WTC11 (cell line): ENCODE data around the gene MDN1. TPM values are rescaled to one million over a fixed set of nuclear protein-coding genes. Genes with fewer than 3 reads are reported as not detected.

Experiments
- ATAC-seq: fragments of 200-7000 bp; cut with Tn5 transposase; 2 replicates; pipeline ENCODE4 v1.10.0; 2021; ENCODE audit warnings: mild to moderate bottlenecking, moderate library complexity
- CTCF ChIA-PET: fragments of 300-600 bp; sonication (Branson Sonifier 250); formaldehyde crosslinking; loops from one replicate; lab custom pipeline; 2021; ENCODE audit warnings: antibody characterized with exemption; lab: Charles Lee
- POLR2A ChIA-PET: fragments of 350-600 bp; sonication (Branson Sonifier 250); formaldehyde crosslinking; loops from one replicate; lab custom pipeline; 2021; ENCODE audit warnings: antibody characterized with exemption; lab: Charles Lee
- DNase-seq: peaks from one replicate; pipeline ENCODE4 v3.0.0; 2021; ENCODE audit warnings: low spot score
- H3K27ac Mint-ChIP-seq: 2 replicates; pipeline ENCODE4 v1.8.0; 2021; ENCODE audit warnings: mixed read lengths
- H3K27me3 Mint-ChIP-seq: 2 replicates; pipeline ENCODE4 v1.8.0; 2021; ENCODE audit warnings: low read depth, mild to moderate bottlenecking, moderate library complexity, mixed read lengths
- H3K36me3 Mint-ChIP-seq: 2 replicates; pipeline ENCODE4 v1.8.0; 2021; ENCODE audit warnings: mixed read lengths
- H3K4me1 Mint-ChIP-seq: 2 replicates; pipeline ENCODE4 v1.8.0; 2022; ENCODE audit warnings: mixed read lengths
- H3K4me3 Mint-ChIP-seq: 2 replicates; pipeline ENCODE4 v1.8.0; 2021; ENCODE audit warnings: mild to moderate bottlenecking, moderate library complexity, mixed read lengths
- H3K9me3 Mint-ChIP-seq: 2 replicates; pipeline ENCODE4 v1.8.0; 2021; ENCODE audit warnings: mixed read lengths
- ATF1 ChIP-seq: sonication (generic); formaldehyde crosslinking; IDR thresholded peaks from 2 replicates; pipeline ENCODE4 v1.8.1; 2023; ENCODE audit warnings: mild to moderate bottlenecking, moderate library complexity, missing genetic modification reagents
- CBFB ChIP-seq: sonication (generic); formaldehyde crosslinking; IDR thresholded peaks from 2 replicates; pipeline ENCODE4 v1.8.1; 2022; ENCODE audit warnings: mild to moderate bottlenecking, low read depth, missing genetic modification reagents
- FOXP1 ChIP-seq: sonication (generic); formaldehyde crosslinking; IDR thresholded peaks from 2 replicates; pipeline ENCODE4 v1.8.0; 2022; ENCODE audit warnings: missing genetic modification reagents, mild to moderate bottlenecking, moderate library complexity, borderline replicate concordance
- GRHL2 ChIP-seq: fragments of 250-450 bp; sonication (Bioruptor Pico); IDR thresholded peaks from 2 replicates; pipeline ENCODE4 v1.8.0; 2022; ENCODE audit warnings: mild to moderate bottlenecking, moderate library complexity; ENCODE audit not compliant: insufficient replicate concordance, severe bottlenecking
- NFE2L1 ChIP-seq: sonication (generic); formaldehyde crosslinking; IDR thresholded peaks from 2 replicates; pipeline ENCODE4 v1.8.1; 2023; ENCODE audit warnings: missing genetic modification reagents
- NFYB ChIP-seq: sonication (generic); formaldehyde crosslinking; conservative IDR thresholded peaks from 2 replicates; pipeline ENCODE4 v1.8.0; 2022; ENCODE audit warnings: low read depth, missing genetic modification reagents
- OVOL2 ChIP-seq: fragments of 250-450 bp; sonication (Bioruptor Pico); IDR thresholded peaks from 2 replicates; pipeline ENCODE4 v1.9.0; 2021; ENCODE audit warnings: mild to moderate bottlenecking, borderline replicate concordance
- SP1 ChIP-seq: sonication (generic); formaldehyde crosslinking; conservative IDR thresholded peaks from 2 replicates; pipeline ENCODE4 v1.8.1; 2022; ENCODE audit warnings: missing genetic modification reagents
- ZNF121 ChIP-seq: sonication (generic); formaldehyde crosslinking; IDR thresholded peaks from 2 replicates; pipeline ENCODE4 v1.8.0; 2023; ENCODE audit warnings: missing genetic modification reagents
- ZNF138 ChIP-seq: sonication (generic); formaldehyde crosslinking; conservative IDR thresholded peaks from 2 replicates; pipeline ENCODE4 v1.8.1; 2022; ENCODE audit warnings: mild to moderate bottlenecking, moderate library complexity, missing genetic modification reagents
- ZNF317 ChIP-seq: sonication (generic); formaldehyde crosslinking; IDR thresholded peaks from 2 replicates; pipeline ENCODE4 v1.8.1; 2023; ENCODE audit warnings: low read depth, mild to moderate bottlenecking, moderate library complexity, missing genetic modification reagents, borderline replicate concordance
- ZNF671 ChIP-seq: fragments of 250-450 bp; sonication (Bioruptor Pico); IDR thresholded peaks from 2 replicates; pipeline ENCODE4 v1.8.0; 2021; ENCODE audit warnings: mild to moderate bottlenecking
- total RNA-seq: library from RNA; stranded (reverse); gene quantifications from 3 replicates; pipeline ENCODE4 v1.2.3, GENCODE V29; 2021
- TF ChIP-seq, protein P1 (sequence below): sonication (generic); formaldehyde crosslinking; IDR thresholded peaks from 2 replicates; pipeline ENCODE4 v1.8.1; 2022; ENCODE audit warnings: low read depth, missing genetic modification reagents, borderline replicate concordance
- TF ChIP-seq, protein P2 (sequence below): sonication (generic); formaldehyde crosslinking; conservative IDR thresholded peaks from 2 replicates; pipeline ENCODE4 v1.8.1; 2023; ENCODE audit warnings: mild to moderate bottlenecking, low read depth, missing genetic modification reagents, moderate library complexity
- TF ChIP-seq, protein P3 (sequence below): sonication (generic); formaldehyde crosslinking; IDR thresholded peaks from 2 replicates; pipeline ENCODE4 v1.8.1; 2022; ENCODE audit warnings: mild to moderate bottlenecking, moderate library complexity, missing genetic modification reagents
- TF ChIP-seq, protein P4 (sequence below): fragments of 250-450 bp; sonication (Bioruptor Pico); IDR thresholded peaks from 2 replicates; pipeline ENCODE4 v1.9.0; 2021; ENCODE audit warnings: mild to moderate bottlenecking, borderline replicate concordance
- TF ChIP-seq, protein P5 (sequence below): fragments of 250-450 bp; sonication (Bioruptor Pico); IDR thresholded peaks from 2 replicates; pipeline ENCODE4 v1.9.0; 2021; ENCODE audit warnings: moderate library complexity, mild to moderate bottlenecking, inconsistent platforms, borderline replicate concordance
- TF ChIP-seq, protein P6 (sequence below): fragments of 250-450 bp; sonication (Bioruptor Pico); IDR thresholded peaks from 2 replicates; pipeline ENCODE4 v2.1.2; 2022; ENCODE audit warnings: mild to moderate bottlenecking, moderate library complexity
- TF ChIP-seq, protein P7 (sequence below): fragments of 250-450 bp; sonication (Bioruptor Pico); IDR thresholded peaks from 2 replicates; pipeline ENCODE4 v1.8.0; 2021; ENCODE audit warnings: mild to moderate bottlenecking

The MDN1 gene
- total RNA-seq, 1 experiment from 2014 or later, result 195 TPM

DNA sequence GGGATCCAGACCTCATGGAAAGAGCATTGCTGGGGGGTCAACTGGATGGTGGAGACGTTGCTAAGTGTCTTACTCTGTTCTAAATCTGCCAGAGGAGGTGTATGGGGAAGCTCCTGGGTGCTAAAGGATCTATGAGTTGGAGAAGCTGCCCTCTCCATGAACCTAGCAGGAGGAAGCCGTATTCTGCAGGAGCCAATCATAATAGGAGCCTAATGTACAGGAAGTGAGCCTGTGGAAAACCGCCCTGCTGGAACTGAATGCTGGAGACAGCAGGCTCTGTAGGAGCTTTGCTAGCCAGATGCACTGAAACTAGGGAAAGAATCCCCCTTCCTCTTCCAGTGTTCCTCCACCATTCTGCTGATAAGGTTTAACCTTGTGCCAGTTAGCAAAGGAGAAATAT is 20.9 kb upstream of the MDN1 start:
- no peak for DNase-seq
- CTCF ChIA-PET, result interaction anchor here (0.8 to 0.9 kb wide), 3 partner anchors 11 to 100 kb away, joined by 3 to 5 read pairs (median 4); partner anchors contain the start of gene MDN1
- POLR2A ChIA-PET, result interaction anchor here (0.7 kb wide), 1 partner anchor 11 kb away, joined by 3 read pairs; no protein-coding TSS in a partner anchor
- H3K9me3 Mint-ChIP-seq, result no peaks in the 10 kb centered on the region
- TF ChIP-seq NFE2L1 (CRISPR knock-in tag) (no peak), OVOL2 (no peak), ZNF121 (CRISPR knock-in tag) (no peak), ATF1 (CRISPR knock-in tag) (no peak)
- TF ChIP-seq, protein P1, sequence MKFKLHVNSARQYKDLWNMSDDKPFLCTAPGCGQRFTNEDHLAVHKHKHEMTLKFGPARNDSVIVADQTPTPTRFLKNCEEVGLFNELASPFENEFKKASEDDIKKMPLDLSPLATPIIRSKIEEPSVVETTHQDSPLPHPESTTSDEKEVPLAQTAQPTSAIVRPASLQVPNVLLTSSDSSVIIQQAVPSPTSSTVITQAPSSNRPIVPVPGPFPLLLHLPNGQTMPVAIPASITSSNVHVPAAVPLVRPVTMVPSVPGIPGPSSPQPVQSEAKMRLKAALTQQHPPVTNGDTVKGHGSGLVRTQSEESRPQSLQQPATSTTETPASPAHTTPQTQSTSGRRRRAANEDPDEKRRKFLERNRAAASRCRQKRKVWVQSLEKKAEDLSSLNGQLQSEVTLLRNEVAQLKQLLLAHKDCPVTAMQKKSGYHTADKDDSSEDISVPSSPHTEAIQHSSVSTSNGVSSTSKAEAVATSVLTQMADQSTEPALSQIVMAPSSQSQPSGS (CRISPR knock-in tag), result no peak
- TF ChIP-seq, protein P2, sequence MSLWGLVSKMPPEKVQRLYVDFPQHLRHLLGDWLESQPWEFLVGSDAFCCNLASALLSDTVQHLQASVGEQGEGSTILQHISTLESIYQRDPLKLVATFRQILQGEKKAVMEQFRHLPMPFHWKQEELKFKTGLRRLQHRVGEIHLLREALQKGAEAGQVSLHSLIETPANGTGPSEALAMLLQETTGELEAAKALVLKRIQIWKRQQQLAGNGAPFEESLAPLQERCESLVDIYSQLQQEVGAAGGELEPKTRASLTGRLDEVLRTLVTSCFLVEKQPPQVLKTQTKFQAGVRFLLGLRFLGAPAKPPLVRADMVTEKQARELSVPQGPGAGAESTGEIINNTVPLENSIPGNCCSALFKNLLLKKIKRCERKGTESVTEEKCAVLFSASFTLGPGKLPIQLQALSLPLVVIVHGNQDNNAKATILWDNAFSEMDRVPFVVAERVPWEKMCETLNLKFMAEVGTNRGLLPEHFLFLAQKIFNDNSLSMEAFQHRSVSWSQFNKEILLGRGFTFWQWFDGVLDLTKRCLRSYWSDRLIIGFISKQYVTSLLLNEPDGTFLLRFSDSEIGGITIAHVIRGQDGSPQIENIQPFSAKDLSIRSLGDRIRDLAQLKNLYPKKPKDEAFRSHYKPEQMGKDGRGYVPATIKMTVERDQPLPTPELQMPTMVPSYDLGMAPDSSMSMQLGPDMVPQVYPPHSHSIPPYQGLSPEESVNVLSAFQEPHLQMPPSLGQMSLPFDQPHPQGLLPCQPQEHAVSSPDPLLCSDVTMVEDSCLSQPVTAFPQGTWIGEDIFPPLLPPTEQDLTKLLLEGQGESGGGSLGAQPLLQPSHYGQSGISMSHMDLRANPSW, result no peak
- TF ChIP-seq, protein P3, sequence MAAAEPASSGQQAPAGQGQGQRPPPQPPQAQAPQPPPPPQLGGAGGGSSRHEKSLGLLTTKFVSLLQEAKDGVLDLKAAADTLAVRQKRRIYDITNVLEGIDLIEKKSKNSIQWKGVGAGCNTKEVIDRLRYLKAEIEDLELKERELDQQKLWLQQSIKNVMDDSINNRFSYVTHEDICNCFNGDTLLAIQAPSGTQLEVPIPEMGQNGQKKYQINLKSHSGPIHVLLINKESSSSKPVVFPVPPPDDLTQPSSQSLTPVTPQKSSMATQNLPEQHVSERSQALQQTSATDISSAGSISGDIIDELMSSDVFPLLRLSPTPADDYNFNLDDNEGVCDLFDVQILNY (CRISPR knock-in tag), result no peak
- TF ChIP-seq, protein P4, sequence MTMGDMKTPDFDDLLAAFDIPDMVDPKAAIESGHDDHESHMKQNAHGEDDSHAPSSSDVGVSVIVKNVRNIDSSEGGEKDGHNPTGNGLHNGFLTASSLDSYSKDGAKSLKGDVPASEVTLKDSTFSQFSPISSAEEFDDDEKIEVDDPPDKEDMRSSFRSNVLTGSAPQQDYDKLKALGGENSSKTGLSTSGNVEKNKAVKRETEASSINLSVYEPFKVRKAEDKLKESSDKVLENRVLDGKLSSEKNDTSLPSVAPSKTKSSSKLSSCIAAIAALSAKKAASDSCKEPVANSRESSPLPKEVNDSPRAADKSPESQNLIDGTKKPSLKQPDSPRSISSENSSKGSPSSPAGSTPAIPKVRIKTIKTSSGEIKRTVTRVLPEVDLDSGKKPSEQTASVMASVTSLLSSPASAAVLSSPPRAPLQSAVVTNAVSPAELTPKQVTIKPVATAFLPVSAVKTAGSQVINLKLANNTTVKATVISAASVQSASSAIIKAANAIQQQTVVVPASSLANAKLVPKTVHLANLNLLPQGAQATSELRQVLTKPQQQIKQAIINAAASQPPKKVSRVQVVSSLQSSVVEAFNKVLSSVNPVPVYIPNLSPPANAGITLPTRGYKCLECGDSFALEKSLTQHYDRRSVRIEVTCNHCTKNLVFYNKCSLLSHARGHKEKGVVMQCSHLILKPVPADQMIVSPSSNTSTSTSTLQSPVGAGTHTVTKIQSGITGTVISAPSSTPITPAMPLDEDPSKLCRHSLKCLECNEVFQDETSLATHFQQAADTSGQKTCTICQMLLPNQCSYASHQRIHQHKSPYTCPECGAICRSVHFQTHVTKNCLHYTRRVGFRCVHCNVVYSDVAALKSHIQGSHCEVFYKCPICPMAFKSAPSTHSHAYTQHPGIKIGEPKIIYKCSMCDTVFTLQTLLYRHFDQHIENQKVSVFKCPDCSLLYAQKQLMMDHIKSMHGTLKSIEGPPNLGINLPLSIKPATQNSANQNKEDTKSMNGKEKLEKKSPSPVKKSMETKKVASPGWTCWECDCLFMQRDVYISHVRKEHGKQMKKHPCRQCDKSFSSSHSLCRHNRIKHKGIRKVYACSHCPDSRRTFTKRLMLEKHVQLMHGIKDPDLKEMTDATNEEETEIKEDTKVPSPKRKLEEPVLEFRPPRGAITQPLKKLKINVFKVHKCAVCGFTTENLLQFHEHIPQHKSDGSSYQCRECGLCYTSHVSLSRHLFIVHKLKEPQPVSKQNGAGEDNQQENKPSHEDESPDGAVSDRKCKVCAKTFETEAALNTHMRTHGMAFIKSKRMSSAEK (CRISPR knock-in tag), result no peak
- no peaks in the 10 kb centered on the region; the same call in 1 of the 2 replicates for H3K27me3 Mint-ChIP-seq
- peaks cover 23% of the 10 kb centered on the region for H3K36me3 Mint-ChIP-seq
- no peak; the same call in none of the 2 replicates for ATAC-seq
- H3K4me3 Mint-ChIP-seq, result no peak overlapping the region
- no peak overlapping the region for H3K27ac Mint-ChIP-seq
- peaks cover 7% of the 10 kb centered on the region for H3K4me1 Mint-ChIP-seq

DNA sequence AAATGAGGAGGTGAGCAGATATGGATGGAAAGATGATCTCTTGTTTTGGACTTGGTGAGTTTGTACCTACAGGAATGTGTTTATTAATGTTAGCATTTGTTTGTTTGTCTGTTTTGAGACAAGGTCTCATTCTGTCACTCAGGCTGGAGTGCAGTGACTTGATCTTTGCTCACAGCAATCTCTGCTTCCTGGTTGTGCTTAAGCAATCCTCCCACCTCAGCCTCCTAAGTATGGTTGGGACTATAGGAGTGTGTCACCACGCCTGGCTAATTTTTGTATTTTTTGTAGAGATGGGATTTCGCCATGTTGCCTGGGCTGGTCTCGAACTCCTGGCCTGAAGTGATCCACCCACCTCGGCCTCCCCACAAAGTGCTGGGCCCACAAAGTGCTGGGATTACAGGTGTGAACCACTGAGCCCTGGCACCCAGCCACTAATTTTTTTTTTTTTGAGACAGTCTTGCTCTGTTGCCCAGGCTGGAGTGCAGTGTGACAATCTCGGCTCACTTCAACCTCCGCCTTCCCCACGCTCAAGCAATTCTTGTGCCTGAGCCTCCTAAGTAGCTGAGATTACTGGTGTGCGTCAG is 17.1 kb upstream of the MDN1 start:
- H3K9me3 Mint-ChIP-seq, result no peaks in the 10 kb centered on the region
- no peak for ATAC-seq
- ChIA-PET POLR2A (no interaction called here), CTCF (no interaction called here)
- H3K27me3 Mint-ChIP-seq, result no peaks in the 10 kb centered on the region; the same call in 1 of the 2 replicates
- DNase-seq, result no peak
- H3K36me3 Mint-ChIP-seq, result peaks cover 47% of the 10 kb centered on the region
- no peak overlapping the region for H3K27ac Mint-ChIP-seq
- no peaks in the 10 kb centered on the region for H3K4me1 Mint-ChIP-seq
- H3K4me3 Mint-ChIP-seq, result no peak overlapping the region
- TF ChIP-seq FOXP1 (no peak), ZNF317 (CRISPR knock-in tag) (no peak), ZNF671 (CRISPR knock-in tag) (no peak), CBFB (CRISPR knock-in tag) (no peak), SP1 (CRISPR knock-in tag) (no peak), GRHL2 (CRISPR knock-in tag) (no peak), ZNF138 (CRISPR knock-in tag) (no peak), NFYB (CRISPR knock-in tag) (no peak)
- TF ChIP-seq, protein P5, sequence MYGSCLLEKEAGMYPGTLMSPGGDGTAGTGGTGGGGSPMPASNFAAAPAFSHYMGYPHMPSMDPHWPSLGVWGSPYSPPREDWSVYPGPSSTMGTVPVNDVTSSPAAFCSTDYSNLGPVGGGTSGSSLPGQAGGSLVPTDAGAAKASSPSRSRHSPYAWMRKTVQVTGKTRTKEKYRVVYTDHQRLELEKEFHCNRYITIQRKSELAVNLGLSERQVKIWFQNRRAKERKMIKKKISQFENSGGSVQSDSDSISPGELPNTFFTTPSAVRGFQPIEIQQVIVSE, result no peak
- TF ChIP-seq, protein P6, sequence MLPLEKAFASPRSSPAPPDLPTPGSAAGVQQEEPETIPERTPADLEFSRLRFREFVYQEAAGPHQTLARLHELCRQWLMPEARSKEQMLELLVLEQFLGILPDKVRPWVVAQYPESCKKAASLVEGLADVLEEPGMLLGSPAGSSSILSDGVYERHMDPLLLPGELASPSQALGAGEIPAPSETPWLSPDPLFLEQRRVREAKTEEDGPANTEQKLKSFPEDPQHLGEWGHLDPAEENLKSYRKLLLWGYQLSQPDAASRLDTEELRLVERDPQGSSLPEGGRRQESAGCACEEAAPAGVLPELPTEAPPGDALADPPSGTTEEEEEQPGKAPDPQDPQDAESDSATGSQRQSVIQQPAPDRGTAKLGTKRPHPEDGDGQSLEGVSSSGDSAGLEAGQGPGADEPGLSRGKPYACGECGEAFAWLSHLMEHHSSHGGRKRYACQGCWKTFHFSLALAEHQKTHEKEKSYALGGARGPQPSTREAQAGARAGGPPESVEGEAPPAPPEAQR (CRISPR knock-in tag), result no peak
- TF ChIP-seq, protein P7, sequence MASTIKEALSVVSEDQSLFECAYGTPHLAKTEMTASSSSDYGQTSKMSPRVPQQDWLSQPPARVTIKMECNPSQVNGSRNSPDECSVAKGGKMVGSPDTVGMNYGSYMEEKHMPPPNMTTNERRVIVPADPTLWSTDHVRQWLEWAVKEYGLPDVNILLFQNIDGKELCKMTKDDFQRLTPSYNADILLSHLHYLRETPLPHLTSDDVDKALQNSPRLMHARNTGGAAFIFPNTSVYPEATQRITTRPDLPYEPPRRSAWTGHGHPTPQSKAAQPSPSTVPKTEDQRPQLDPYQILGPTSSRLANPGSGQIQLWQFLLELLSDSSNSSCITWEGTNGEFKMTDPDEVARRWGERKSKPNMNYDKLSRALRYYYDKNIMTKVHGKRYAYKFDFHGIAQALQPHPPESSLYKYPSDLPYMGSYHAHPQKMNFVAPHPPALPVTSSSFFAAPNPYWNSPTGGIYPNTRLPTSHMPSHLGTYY (CRISPR knock-in tag), result no peak
